Tongue (tissue), 2 donors: ENCODE measurements around the gene PDE4B. TPM values are rescaled to one million over a fixed set of nuclear protein-coding genes. Genes with fewer than 3 reads are reported as not detected.

Experiments
- DNase-seq: peaks from one replicate; pipeline ENCODE4 v3.0.0-alpha.2; 2015
- total RNA-seq: library from RNA; depleted of rRNA; stranded (reverse); fragments of >200 nt; gene quantifications from one replicate; pipeline ENCODE4 v1.2.3, GENCODE V29; 2014

PDE4B gene
- total RNA-seq, 1 donor from 2014 or later: 31.8 TPM

DNA sequence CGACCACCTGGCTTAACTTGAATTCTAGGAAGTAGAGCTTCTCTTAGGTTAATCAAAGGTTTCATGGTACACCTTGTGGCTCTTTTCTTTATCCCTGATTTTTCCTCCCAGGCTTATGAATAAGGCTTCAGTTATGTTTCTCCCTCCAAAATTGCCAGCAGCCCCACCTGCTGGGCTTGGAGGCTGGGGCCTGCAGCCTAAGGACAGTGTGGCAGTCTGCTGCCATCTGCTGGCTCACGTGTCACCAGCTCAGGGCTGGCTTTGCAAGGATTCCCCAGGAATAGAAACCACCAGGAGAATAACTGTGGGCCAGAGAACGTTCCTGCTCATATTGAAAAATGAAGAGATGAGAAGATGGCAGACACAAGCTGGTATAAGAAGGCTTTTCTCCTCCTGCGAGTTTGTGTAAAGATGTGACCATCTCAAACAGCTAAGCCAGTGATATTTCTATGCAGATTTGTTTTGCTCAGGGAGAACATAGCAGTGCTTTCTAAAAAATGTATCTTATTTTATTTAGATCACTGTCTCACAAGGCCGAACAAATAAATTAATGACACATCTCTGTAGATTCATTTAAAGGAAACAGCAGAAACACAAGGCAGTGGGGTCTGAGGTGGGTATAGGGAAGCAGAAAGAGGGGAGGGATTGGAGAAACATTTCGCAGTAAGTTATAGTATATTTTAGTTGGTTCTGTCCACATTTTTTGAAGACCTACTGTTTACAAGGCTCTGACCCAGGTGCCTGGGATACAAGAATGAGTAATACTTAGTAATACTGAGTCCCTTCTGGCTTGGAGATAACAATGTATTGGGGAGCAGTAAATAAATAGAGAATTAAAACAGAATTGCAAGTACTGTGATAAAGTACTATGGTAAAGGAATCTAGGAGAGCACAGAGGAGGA is 450.2 kb downstream of the PDE4B start:
- peak; percentile 95 for DNase-seq

DNA sequence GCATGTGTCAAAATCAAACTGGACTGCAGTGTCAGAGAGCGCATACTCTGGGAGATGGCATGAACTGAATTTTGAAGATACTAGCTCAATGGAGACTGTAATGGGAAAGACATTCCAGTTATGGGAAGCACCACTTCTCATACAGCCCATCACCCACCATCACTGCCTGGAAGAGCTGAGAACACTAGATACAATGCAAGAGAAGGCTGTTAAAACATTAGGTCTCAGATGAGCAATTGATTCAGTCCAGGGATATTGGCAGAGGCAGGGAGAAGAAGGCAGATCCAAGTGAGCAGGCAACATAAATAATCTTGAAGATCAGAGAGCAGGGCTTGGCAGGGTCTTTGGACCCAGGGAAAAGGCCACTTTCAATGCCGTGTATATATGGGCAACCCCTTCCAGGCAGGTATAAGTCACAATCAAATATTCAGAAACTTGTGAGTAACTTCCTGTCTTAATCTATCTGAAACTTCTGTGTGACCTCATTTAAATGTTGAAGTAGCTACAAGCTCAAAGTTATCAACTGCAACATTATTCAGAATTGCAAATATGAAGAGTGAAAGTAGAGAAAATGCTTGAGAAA is 450.9 kb downstream of the PDE4B start:
- no peak for DNase-seq

DNA sequence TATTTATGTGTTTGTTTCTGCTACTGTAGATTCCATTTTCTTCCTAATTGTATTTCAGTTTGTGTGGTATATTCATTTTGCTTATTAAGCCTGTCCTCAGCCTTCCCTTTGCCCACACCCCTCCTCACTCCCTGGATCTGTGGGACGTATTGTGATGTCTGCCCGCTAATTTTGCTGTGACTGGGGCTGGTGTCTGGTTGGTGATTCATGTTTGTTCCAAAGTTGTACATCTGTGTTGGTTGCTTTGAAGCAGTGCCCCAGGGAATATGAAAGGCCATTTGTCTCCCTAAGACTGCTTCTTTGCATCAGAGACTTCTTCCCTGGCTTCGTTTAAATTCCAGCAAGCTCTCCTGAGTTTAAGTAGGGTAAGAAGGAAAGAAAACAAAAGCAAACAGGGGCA is 451.7 kb downstream of the PDE4B start:
- no peak for DNase-seq

DNA sequence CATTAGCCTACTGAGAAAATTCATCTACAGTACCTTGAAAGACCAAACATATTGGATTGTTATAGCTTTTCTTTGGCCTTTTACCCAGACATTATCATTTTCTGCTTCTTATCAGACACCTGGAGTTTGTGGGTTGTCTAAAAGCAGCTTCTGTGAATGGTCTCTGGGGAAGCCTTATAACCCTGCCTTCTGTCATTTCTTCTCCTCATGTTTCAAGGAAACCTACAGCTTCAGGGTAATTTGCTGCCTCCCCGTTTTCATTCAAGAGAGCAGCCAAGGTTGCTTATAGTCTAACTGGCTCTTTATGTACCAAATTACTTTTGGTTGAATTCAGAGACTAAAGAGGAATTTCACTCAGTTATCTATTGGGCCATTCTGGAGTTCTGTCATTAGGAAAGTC is 453.0 kb downstream of the PDE4B start:
- DNase-seq: no peak

DNA sequence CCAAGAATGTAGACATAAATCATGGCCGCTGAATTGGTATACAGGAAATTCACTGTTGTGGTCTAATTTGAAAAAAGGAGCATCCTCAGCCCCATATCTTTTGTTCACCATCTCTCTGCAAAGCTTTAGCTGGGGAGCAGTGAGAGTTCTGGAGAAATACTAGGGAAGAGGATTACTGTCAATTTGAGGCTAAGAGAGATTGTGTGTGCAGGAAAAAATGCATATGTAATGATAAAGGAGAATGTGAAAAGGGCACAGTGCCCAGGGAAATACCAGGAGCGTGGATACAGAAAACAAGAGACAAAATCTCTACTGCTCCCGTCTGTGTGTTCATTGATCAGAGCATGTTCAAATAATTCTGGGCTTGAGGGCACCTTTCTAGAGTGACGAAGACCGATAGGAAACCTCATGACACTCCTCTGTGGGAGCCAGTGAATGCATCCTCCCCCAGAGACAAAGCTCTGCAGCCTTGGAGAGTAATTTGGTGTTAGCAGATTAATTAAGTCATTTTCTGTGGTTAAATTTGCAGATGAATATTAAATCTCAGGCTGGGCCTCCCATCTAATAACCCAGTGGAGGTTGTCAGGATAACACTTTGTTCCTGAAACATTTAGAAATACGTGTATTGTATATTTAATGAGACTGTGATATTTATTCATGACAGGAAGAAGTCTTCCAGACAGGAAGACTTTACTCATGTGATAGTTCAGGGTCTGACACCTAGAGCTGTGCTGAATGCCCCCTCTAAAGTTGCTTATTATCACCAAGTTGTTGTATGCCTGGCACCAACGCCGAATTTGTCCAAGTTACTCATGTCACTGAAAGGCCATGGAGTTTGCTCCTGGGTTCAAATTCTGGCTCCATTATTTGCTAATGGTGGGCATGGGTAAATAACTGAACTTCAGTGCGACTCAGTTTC is 453.9 kb downstream of the PDE4B start:
- no peak for DNase-seq

DNA sequence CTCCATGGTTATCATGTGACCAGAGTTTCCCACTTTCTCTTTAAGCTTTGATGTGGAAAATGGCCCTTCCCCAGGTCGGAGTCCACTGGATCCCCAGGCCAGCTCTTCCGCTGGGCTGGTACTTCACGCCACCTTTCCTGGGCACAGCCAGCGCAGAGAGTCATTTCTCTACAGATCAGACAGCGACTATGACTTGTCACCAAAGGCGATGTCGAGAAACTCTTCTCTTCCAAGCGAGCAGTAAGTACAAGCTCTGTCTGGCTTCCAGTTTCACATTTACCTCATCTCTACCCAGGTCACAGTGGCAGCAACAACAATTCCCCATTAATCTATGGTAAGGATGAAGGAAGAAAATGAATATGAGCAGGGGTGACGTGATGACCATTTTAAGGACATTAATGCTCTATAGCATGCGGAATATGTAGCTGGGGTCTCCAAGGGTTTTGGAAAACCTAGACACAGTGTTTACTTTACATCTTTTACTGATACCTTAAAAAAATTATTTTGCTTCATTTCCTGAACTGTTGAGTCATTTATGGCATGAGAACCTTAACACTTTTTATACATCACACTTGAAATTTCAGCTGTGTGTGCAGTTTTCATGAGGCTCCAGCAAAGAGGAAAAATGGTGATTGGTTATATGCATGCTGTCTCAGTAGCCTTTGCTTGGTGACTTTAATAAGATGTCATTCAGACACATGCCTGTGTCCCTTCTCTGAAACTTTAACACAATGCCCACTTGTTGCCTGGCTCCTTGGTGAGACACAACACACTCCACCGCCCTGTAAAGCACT is 454.9 kb downstream of the PDE4B start:
- DNase-seq: no peak

DNA sequence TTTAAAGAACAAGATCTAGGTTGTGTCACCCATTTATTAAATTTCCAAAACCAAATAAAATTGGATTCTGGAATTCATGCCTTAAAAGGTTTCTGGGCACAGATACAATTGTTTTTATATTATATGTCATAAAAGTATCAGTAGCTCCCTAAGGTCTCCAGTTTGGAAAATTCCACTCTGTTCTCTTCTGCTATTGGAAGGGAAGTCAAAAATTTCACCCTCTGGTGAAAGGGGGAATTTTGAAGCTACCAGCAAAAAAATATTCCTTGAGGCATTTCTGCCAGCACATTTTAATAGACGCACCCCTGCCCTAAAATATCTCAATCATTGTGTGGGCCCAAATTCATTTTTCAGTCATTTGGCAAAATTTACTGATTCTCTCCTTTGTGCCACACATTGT is 455.6 kb downstream of the PDE4B start:
- DNase-seq: no peak

DNA sequence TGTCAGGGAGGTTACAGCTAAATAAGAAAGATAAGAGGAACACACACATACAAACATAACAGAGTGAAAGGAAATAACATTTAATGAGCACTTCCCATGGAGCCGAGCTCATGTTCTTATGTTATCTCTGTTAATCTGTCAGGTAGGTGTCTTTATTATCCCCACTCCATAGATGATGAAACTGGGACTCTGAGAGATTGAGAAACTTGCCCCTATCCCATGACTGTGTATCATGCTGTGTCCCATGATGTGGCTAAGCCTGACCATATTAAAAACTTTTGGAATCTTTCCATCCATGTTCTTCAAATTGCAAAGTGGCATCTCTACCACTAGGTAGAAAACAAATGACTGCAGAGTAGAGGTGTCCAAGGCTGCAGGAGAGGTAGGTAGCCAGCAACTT is 456.1 kb downstream of the PDE4B start:
- DNase-seq: no peak

DNA sequence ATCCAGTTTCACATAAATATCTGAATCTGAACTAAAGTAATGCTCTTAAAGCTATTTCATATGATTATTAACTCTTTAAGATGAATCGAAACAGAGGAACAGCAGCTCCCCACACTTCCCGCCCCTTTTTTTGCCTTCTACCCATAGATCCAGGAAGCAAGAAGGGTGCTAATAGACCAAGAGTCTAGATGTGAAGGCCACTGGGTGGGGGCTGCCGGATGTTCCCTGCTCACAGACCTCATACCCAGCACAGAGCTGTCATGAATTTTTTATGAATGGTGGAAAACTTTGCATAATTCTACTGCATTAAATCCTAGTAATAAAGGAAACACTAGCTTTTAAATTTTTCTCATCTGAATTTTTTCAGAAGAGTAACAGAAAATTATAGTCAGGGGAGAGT is 457.4 kb downstream of the PDE4B start:
- DNase-seq: no peak

DNA sequence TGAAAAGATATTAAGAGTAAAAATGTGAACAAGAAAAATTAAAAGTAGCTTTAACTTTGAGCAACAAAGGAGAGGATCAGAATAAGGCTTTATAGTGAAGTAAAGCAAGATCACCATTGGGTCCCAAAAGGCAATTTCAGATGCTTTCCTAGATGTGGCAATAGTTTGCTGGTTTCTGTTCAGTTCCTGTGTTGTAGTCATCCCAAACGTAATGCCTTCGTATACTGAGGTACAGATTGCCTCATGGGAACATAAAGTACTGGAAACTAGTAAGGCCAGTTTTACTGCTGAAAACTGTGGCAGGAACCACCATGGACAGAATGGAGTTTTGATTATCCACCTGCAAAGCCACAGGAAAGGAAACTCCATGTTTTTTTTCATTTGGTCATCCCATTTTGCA is 457.8 kb downstream of the PDE4B start:
- DNase-seq: no peak

DNA sequence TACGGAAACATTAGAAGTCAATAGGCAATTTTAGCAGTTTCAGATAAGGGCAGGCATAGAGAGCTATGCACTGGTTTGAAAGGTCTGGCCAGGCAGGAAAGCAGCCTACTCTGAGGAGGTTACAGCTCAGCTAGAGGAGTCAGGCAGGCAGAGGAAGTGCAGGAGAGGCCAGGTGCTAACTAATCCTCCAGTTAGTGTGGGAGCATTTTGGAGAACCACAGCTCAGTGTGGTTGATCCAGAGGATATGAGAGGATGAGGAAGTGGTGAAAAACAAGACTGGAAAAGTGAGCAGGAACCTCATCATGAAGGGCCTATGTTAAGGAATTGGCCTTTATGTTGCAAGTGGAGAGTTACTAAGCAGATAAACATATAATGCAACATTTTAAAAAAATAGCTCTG is 458.9 kb downstream of the PDE4B start:
- no peak for DNase-seq

DNA sequence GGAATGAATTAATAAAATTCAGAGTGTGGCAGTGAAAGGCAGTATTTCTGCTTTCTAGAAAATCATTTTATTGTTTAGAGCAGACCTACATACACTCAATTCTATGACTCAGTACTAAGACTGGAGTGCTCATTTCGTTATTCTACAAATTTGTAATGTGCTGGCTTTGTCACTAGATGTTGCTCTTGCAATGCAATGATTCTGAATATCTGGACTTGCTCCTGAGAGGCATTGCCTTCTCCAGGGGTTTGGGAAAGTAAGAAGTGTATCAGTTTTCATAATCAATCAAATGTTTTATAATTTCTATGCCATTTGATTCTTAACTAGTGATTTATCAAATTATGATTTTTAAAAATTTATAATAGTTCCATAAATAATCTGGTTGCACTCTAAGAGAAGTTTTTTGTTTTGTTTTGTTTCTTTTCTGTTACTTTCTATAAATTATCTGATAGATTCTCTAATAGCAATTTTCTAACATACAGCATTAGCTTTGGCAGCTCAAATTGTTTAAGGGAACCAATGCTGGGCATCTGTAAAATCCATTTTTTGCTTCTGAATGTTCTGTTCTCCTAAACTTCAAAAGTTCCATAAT is 460.7 kb downstream of the PDE4B start:
- peak; percentile 84 for DNase-seq

DNA sequence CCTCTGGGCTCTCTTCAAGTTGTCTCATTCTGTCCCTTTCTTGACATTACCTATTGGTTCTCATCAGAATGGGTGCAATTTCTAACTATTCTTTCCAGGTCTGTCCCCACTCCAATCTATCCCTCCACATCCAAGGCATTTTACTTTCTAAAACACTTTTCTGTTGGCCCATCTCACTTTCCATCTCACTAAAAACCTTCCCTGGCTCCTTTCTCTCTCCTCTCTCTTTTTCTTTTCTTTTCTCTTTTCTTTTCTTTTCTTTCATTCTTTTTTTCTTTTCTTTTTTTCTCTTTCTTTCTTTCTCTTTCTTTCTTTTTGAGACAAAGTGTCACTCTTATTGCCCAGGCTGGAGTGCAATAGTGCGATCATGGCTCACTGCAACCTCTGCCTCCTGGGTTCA is 462.1 kb downstream of the PDE4B start:
- DNase-seq: no peak

DNA sequence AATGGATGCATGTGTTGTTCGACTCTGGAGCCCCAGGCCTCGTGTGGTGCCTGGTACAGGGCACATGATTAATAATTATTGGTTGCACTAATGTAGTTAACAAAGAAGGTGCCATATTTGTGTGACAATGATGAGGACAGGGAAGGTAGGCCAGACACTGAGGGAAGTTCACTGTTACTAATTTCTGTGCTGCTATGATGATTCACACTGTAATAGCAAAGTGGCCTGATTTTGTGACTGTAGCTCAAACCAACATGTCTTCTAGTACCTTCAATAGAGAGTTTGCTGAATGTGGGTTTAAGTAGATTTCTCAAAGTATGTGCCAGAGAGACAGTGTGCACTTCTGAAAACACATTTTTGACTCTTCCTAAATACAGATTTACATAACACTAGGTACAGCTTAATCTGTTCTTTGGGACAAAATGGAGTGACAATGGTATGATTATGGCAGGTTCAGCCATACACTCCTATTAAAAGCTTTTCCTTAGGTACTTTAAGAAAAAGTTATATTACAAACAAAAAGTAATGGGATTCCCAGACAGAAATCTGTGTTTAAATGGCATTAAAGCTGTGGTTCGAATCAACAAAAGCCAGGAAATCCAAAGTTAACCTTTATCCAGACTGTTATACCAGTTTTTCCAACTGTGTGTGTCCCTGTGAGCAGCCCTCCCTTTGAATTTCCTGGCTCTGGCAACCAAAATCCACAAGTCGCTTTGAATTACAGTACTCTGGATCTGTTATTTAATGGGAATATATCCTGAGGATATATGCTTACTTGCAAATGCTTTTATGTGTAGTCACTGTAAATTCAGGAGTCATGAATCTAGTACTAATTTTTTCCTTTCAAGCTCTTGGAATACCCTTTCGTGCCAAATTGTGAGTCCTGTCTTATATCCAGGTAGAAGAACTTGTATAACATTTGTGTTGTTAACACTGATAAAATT is 464.2 kb downstream of the PDE4B start:
- DNase-seq: no peak

DNA sequence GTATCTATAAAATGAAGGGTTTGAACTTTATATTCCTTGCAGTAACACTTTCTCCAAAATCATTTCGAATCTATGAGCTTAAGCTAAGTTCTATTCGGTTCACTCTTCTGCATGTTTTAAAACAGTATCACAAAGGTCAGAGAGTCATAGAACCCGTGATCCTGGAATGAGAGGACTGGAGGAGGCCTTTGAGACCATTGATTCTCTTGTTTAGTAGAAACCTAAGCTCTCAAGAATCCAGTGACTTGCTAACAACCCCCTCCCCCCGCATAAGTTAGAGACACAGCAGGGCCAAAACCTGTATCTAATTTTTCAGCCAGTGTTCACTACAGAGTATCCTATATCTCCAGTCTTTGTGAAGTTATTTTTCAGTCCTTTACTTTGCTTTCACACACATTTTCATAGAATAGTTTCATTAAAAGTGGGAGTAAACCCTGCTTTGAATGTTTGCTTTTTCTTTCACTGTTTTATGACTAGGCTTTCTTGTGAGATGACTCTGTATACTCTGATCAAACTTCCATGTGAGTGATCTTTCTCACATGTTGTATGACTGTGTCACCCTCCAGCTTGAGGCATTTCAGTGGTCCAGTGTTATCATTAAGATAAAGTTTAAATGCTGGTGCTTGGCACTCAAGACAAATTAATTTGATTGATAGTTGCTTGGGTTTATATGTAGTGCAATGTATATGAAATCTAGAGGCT is 465.9 kb downstream of the PDE4B start:
- no peak for DNase-seq

DNA sequence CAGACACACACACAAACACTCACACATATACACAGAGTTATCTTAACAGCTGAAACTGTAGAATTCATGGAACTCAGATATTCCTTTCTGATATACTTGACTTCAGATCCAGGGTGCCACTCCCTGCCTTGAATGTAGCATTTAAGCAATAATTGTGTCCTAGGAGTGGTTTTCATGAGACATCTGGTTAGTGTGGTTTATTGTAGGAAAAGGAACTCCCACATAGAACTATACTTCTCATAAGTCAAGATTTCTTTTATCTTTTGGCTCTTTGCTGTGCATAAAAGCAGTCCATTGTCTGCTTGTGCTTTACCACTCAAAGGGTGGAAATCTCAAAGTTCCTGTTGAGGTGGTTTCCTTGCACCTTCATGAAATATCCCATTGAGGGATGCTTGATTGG is 468.7 kb downstream of the PDE4B start:
- no peak for DNase-seq

DNA sequence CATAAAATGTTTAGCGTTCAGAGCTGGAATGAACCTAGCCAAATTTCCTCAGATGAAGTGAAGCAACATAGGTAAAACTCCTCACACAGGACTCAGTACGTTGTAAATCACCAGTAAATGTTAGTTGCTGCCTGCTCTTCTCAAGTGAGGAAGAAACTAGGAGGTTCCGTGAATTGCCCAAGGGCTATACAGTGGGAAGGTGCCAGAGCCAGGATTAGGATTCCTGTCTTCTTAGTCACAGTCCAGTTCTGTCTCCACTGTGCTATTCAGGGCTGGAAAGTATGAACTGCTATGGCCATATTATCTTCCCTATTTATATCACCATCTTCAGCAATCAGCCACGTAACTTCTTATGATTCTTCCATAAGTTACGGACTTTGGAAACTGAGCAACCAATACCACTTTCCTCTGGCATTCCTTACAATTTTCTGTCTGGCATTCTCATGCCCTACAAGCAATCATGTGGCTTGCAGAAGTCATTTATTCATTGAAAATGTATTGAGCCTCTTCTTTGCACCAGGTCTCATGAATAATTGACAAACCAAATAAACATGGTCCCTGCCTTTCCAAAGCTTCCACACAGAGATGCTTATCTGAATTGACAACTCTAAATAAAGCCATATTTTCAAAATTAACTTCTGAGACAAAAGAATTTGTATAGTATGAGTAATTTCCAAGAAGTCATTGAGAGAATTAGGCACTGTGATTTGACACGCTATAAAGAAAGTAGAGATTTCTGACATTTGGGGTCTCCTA is 469.7 kb downstream of the PDE4B start:
- no peak for DNase-seq

DNA sequence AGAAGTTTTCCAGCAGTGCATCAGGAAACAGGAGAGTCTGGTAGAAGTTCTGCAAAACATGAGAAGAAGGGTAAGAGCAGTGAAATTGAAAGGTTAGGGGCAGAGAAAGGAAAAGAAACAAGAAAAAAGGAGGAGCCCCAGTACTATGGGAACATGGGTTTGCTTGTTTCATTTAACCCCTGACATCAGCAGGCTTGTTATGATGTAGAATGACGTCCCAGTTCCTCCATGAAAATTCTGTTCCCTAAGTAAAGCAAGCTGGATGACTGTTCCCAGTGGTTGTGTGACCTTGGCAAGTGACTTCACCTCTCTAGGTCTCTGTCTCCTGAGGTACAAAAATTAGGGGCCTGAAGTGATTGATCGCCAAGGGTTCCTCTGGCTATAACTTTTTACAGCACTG is 472.6 kb downstream of the PDE4B start:
- no peak for DNase-seq

DNA sequence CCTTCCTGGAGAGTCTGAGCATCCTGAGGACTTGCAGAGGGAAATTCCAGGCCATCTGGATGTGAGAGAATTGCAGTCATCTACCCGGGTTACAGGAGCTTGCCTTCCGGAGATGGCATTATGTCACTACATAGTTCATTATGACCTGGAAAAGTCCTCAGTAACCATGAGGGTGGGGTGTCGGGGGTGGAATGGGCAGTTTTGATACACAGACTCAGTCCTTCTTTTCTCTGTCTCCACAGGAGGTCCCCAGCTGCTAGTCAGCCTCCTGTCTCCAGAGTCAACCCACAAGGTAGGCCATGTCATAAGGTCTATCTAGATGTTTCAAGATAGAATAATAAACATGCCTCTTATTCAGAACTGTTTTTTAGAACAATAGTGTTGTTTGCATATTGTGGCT is 473.1 kb downstream of the PDE4B start:
- no peak for DNase-seq
